IPS DF 6.9 (cell line): ENCODE data around the gene THADA.
"Not testable (repeated sequence)": the region's sequence is repeated elsewhere in the genome, so short reads cannot be mapped to it uniquely, and the experiment has no call there.

Experiments used
- DNase-seq: peaks from one replicate; pipeline ENCODE4 v3.0.0-alpha.2; 2013; ENCODE audit warnings: low read depth, low spot score
- H3K27ac ChIP-seq: one replicate; pipeline ENCODE4 v1.5.1; 2013; ENCODE audit warnings: low read length, control low read depth
- H3K27me3 ChIP-seq: 2 replicates; pipeline ENCODE4 v1.6.1; 2013; ENCODE audit warnings: mild to moderate bottlenecking, low read length; ENCODE audit not compliant: control insufficient read depth, insufficient read depth
- H3K36me3 ChIP-seq: 2 replicates; pipeline ENCODE4 v1.6.1; 2013; ENCODE audit warnings: low read length; ENCODE audit not compliant: control insufficient read depth, insufficient read depth
- H3K4me1 ChIP-seq: 2 replicates; pipeline ENCODE4 v1.6.1; 2013; ENCODE audit warnings: low read length; ENCODE audit not compliant: control insufficient read depth, insufficient read depth
- H3K4me3 ChIP-seq: 2 replicates; pipeline ENCODE4 v1.5.1; 2013; ENCODE audit warnings: mild to moderate bottlenecking, low read length
- H3K9me3 ChIP-seq: 2 replicates; pipeline ENCODE4 v1.6.1; 2013; ENCODE audit warnings: low read length, inconsistent platforms; ENCODE audit not compliant: control insufficient read depth, insufficient read depth
- WGBS: extraction: QIAGEN DNeasy Blood & Tissue Kit; methylation state at CpG from one replicate; pipeline ENCODE4 v1.1.7; 2013; ENCODE audit warnings: mixed read lengths, missing lambda C conversion rate; ENCODE audit not compliant: insufficient read length, insufficient coverage; 5-methylcytosine and 5-hydroxymethylcytosine counted together

Gene THADA

DNA sequence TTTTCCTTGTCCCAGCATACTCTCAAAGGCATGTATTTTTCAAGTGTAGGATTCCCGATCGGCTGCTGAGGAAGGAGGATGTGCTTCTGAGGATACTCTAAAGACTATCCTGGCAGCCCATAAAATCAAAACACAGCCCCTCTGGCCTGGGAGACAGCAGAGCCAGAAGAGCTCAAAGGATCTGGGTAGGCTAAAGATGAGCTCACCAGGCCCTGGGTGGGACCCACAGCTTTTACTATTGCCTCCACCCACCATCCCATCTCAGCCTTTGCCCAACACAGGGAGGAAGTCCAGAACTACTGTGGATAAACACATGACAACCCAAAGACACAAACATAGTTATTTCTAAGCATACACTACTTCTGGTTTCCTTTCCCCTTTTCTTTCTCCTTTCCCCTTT, 290.3 kb downstream of the THADA start:
- H3K27ac ChIP-seq = no peak overlapping the region
- no peak overlapping the region for H3K4me3 ChIP-seq
- WGBS = no CpG with 5 or more reads among the region's 2 CpGs
- H3K36me3 ChIP-seq = no peaks in the 10 kb centered on the region
- H3K27me3 ChIP-seq = no peaks in the 10 kb centered on the region
- DNase-seq = no peak
- H3K9me3 ChIP-seq = no peaks in the 10 kb centered on the region
- no peaks in the 10 kb centered on the region for H3K4me1 ChIP-seq

- H3K4me1 ChIP-seq = no peaks in the 10 kb centered on the region
- DNase-seq = no peak
- no peaks in the 10 kb centered on the region for H3K9me3 ChIP-seq
- no peak overlapping the region for H3K27ac ChIP-seq
- no peaks in the 10 kb centered on the region for H3K36me3 ChIP-seq
- no CpG with 5 or more reads among the region's 2 CpGs for WGBS
- H3K4me3 ChIP-seq = no peak overlapping the region
- H3K27me3 ChIP-seq = no peaks in the 10 kb centered on the region
Measured at GRCh38 chr2:43305012-43305411, 290.8 kb downstream of the THADA start.

- no CpG with 5 or more reads among the region's 3 CpGs for WGBS
- H3K27ac ChIP-seq = no peak overlapping the region
- no peak overlapping the region for H3K4me3 ChIP-seq
- no peaks in the 10 kb centered on the region for H3K4me1 ChIP-seq
- no peaks in the 10 kb centered on the region for H3K27me3 ChIP-seq
- DNase-seq = no peak
- no peaks in the 10 kb centered on the region for H3K36me3 ChIP-seq
- no peaks in the 10 kb centered on the region for H3K9me3 ChIP-seq
Measured at GRCh38 chr2:43303889-43304288, 291.9 kb downstream of the THADA start.

- Histone ChIP-seq H3K36me3 (no peaks in the 10 kb centered on the region), H3K27ac (no peak overlapping the region), H3K27me3 (no peaks in the 10 kb centered on the region), H3K9me3 (no peaks in the 10 kb centered on the region; the same call in 1 of the 2 replicates), H3K4me1 (no peaks in the 10 kb centered on the region), H3K4me3 (no peak overlapping the region)
- DNase-seq = no peak
Measured at GRCh38 chr2:43302961-43303494, 292.8 kb downstream of the THADA start.

DNA sequence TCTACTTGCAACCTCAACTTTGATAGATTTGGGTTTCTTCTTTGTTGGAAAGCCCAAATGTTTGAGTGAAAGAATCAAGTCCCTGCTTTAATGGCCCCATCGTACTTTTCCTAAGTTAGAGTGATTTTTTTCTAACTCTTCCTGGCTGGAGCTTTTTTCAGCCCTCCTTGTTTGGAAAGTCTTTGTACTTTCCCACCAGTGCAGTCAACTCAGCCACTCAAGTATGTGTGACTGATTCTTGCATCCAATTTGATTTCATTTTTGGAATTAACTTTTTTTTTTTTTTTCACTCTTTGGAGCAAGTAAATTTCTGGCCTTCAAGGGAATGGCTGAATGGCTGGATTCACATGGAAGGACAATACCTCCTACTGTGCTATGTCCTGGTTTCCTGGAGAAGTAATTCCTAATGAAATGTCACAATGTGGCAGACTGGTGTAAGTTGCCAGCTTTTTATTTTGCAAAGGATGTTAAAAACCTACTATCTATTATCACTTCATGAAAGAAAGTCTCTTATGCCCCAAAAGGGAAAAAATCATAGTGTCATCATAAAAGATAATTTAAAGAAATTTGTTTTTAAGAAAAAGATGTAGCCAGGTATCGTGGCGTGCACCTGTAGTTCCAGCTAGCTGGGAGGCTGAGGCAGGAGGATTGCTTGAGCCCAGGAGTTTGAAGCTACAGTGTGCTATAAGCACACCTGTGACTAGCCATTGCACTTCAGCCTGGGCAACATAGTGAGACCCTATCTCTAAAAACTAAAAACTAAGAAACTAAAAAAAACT, 293.5 kb downstream of the THADA start:
- no peak overlapping the region for H3K4me3 ChIP-seq
- no peak overlapping the region for H3K27ac ChIP-seq
- DNase-seq = no peak
- no peaks in the 10 kb centered on the region; the same call in 1 of the 2 replicates for H3K9me3 ChIP-seq
- H3K27me3 ChIP-seq = no peaks in the 10 kb centered on the region
- no CpG with 5 or more reads among the region's 3 CpGs for WGBS
- H3K4me1 ChIP-seq = no peaks in the 10 kb centered on the region
- H3K36me3 ChIP-seq = no peaks in the 10 kb centered on the region

- WGBS = no CpG with 5 or more reads among the region's 13 CpGs
- no peak overlapping the region for H3K27ac ChIP-seq
- H3K36me3 ChIP-seq = no peaks in the 10 kb centered on the region
- no peak overlapping the region for H3K4me3 ChIP-seq
- no peaks in the 10 kb centered on the region for H3K27me3 ChIP-seq
- no peaks in the 10 kb centered on the region; the same call in 1 of the 2 replicates for H3K9me3 ChIP-seq
- no peak for DNase-seq
- H3K4me1 ChIP-seq = no peaks in the 10 kb centered on the region
Measured at GRCh38 chr2:43300781-43301583, 294.9 kb downstream of the THADA start.

DNA sequence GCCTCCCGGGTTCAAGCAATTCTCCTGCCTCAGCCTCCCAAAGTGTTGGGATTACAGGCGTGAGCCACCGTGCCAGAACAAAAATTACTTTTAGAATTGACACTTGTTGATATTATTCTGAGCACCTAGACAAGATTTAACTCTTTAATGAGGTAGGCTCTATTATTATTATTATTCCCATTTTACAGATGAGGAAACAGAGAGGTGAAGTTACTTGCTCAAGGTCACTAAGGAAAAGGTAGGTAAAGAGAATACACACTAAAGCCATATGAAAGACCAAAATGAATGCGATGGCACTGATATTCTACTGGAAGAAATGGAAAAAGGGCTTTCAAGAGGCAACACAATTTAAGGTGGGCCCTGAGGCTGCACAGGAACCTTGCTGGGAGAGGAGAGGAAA, 295.6 kb downstream of the THADA start:
- no CpG with 5 or more reads among the region's 4 CpGs for WGBS
- H3K27me3 ChIP-seq = no peaks in the 10 kb centered on the region
- DNase-seq = no peak
- no peaks in the 10 kb centered on the region; the same call in 1 of the 2 replicates for H3K9me3 ChIP-seq
- no peak overlapping the region for H3K4me3 ChIP-seq
- H3K4me1 ChIP-seq = no peaks in the 10 kb centered on the region
- H3K36me3 ChIP-seq = no peaks in the 10 kb centered on the region
- H3K27ac ChIP-seq = no peak overlapping the region

DNA sequence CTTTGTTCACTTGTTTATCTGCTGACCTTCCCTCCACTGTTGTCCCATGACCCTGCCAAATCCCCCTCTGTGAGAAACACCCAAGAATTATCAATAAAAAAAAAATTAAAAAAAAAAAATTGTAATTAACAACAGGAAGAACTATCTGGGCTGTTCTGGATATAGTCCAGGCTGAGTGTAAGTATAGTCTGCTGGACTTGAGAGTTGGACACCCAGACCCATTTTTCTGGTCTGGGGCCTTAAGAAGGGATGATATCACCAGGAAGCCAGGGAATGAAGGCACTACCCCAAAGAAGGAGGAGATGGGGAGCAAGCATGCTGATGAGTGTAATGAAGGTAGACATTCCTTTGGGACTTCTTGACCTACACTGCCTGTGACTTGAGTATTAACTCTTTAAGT, 297.3 kb downstream of the THADA start:
- DNase-seq = no peak
- no peaks in the 10 kb centered on the region; the same call in 1 of the 2 replicates for H3K9me3 ChIP-seq
- no peaks in the 10 kb centered on the region for H3K36me3 ChIP-seq
- no peak overlapping the region for H3K4me3 ChIP-seq
- no peak overlapping the region for H3K27ac ChIP-seq
- no peaks in the 10 kb centered on the region for H3K4me1 ChIP-seq
- H3K27me3 ChIP-seq = 0 out of 2 replicates have a peak, but pooled peaks cover 2% of the 10 kb centered on the region

DNA sequence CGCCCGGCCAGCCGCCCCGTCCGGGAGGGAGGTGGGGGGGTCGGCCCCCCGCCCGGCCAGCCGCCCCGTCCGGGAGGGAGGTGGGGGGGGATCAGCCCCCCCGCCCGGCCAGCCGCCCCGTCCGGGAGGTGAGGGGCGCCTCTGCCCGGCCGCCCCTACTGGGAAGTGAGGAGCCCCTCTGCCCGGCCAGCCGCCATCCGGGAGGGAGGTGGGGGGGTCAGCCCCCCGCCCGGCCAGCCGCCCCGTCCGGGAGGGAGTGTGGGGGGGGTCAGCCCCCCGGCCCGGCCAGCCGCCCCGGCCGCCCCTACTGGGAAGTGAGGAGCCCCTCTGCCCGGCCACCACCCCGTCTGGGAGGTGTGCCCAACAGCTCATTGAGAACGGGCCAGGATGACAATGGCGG, 298.1 kb downstream of the THADA start:
- not testable (repeated sequence) for H3K4me3 ChIP-seq, H3K27ac ChIP-seq, H3K4me1 ChIP-seq, DNase-seq, H3K36me3 ChIP-seq, H3K27me3 ChIP-seq, H3K9me3 ChIP-seq
- no CpG with 5 or more reads among the region's 36 CpGs for WGBS

DNA sequence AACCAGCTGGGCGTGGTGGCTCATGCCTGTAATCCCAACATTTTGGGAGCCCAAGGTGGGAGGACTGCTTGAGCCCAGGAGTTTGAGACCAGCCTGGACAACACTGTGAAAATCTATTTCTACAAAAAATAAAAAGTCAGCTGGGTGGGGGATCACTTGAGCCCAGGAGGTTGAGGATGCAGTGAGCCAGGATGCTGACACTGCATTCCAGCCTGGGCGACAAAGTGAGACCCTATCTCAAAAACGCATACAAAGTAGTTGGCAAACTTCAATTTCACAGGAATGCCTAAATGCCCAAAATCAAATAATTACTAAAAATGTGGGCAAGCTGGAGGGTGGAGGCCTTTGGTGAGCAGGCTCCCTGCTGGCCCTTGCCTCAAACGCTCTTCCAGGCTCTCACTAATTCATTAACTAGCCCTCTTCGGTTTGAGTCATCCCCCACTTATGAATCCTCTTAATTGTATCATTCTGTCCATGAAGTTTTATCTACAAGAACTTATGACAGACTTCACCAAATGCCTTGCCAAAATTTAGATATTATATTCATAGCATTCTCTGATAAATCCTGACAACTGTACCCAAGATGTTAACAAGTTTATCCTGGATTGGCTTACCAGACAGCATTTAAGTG, 300.8 kb downstream of the THADA start:
- 0 out of 2 replicates have a peak, but pooled peaks cover 2% of the 10 kb centered on the region for H3K27me3 ChIP-seq
- no peaks in the 10 kb centered on the region for H3K36me3 ChIP-seq
- H3K4me3 ChIP-seq = no peak overlapping the region
- no peak for DNase-seq
- no peak overlapping the region for H3K27ac ChIP-seq
- H3K9me3 ChIP-seq = no peaks in the 10 kb centered on the region; the same call in 1 of the 2 replicates
- H3K4me1 ChIP-seq = no peaks in the 10 kb centered on the region
- WGBS = no CpG with 5 or more reads among the region's 5 CpGs
